Activated T-cell treated with anti-CD3 and anti-CD28 coated beads, Interleukin-2, amount 50 U/mL, for 24 hours (primary cell): Measurements from ENCODE around the gene MRNIP.

Experiments used
- DNase-seq: peaks from one replicate; pipeline ENCODE4 v3.0.0-alpha.2; 2020
- H3K27ac Mint-ChIP-seq: 2 replicates; pipeline ENCODE4 v1.8.0; 2020; ENCODE audit warnings: mild to moderate bottlenecking, mixed read lengths
- H3K27me3 Mint-ChIP-seq: 2 replicates; pipeline ENCODE4 v1.8.0; 2020; ENCODE audit warnings: mixed read lengths
- H3K36me3 Mint-ChIP-seq: 2 replicates; pipeline ENCODE4 v1.8.0; 2020; ENCODE audit warnings: low read depth, mixed read lengths
- H3K4me1 Mint-ChIP-seq: 2 replicates; pipeline ENCODE4 v1.8.0; 2020; ENCODE audit warnings: low read depth, mixed read lengths
- H3K4me3 Mint-ChIP-seq: 2 replicates; pipeline ENCODE4 v1.8.0; 2020; ENCODE audit warnings: mild to moderate bottlenecking, moderate library complexity, mixed read lengths
- H3K9me3 Mint-ChIP-seq: 2 replicates; pipeline ENCODE4 v1.8.0; 2020; ENCODE audit warnings: mixed read lengths

The MRNIP gene

DNA sequence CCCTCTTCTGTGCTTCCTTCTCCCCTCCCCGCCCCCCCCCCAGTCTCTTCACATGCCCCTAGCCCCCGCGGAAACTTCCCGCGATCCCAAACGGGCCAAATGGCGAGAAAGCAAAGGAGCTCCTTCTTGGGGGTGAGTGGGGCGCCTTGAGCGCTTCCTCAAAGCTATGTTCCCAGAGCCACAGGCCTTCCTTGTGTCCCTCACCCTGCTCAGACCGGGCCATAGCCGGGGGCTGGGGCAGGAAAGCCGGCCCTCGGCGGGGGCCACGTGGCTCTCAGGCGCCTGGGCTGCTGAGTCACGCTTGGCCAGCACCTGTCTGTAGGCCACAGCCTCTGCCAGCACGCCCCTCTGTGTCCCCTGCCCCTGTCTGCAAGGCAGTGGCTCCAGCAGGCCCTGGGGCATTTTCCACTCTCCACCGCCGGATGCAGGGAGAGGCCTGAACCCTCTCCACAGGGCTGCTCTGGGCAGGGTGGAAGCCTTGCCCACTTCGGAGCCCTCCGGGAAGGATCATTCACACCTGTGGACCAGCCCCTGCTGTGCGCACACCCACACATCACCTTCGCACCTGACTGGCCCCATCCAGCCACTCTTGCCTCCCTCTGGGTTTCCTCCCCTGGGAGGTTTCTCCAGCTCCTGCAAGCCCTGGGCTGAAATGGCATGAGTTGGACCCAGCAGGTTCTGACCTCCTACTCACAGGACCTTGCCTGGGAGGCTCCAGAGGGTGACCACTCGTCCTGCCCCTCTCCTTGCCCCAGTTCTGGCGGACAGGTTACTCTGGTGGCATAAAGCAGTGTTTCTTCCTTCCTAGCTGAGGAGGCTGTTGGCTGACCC, 39.1 kb downstream of the MRNIP start:
- no peaks in the 10 kb centered on the region for H3K9me3 Mint-ChIP-seq
- peaks cover 39% of the 10 kb centered on the region for H3K36me3 Mint-ChIP-seq
- H3K4me1 Mint-ChIP-seq = peaks cover 52% of the 10 kb centered on the region
- H3K27ac Mint-ChIP-seq = peak overlapping the region; percentile 83
- H3K27me3 Mint-ChIP-seq = peaks cover 4% of the 10 kb centered on the region
- DNase-seq = peak; percentile 75
- peak overlapping the region; percentile 72 for H3K4me3 Mint-ChIP-seq

DNA sequence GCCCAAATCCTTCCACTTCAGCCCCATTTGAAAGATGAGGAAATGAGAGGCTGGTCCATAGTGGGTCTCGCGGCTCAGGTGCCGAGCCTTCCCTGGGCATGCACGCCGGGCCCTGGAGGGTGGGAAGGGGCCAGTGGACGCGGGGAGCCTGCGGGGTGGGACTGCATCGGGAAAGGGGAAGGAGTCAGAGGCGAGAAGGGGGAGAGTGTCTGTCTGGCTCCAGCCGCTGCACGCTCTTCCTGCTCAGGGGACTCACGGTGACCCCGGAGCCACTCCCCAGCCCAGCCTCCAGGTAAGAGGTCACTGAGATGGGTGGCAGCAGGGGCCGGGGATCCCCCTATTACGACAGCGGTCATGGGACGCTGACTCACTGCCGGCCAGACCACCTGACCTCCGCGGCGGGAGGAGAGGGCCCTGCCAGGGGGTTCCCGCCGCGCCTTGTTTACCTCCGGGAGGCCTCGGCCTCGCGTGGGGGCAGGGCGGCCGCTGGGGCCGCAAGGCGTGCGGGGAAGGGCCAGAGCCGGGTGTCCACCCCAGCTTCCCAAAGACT, 39.8 kb downstream of the MRNIP start:
- Mint-ChIP-seq H3K4me3 (peak overlapping the region; percentile 62), H3K27ac (peak overlapping the region; percentile 86), H3K4me1 (peaks cover 51% of the 10 kb centered on the region), H3K9me3 (no peaks in the 10 kb centered on the region), H3K36me3 (peaks cover 39% of the 10 kb centered on the region), H3K27me3 (peaks cover 4% of the 10 kb centered on the region)
- DNase-seq = peak; percentile 84

DNA sequence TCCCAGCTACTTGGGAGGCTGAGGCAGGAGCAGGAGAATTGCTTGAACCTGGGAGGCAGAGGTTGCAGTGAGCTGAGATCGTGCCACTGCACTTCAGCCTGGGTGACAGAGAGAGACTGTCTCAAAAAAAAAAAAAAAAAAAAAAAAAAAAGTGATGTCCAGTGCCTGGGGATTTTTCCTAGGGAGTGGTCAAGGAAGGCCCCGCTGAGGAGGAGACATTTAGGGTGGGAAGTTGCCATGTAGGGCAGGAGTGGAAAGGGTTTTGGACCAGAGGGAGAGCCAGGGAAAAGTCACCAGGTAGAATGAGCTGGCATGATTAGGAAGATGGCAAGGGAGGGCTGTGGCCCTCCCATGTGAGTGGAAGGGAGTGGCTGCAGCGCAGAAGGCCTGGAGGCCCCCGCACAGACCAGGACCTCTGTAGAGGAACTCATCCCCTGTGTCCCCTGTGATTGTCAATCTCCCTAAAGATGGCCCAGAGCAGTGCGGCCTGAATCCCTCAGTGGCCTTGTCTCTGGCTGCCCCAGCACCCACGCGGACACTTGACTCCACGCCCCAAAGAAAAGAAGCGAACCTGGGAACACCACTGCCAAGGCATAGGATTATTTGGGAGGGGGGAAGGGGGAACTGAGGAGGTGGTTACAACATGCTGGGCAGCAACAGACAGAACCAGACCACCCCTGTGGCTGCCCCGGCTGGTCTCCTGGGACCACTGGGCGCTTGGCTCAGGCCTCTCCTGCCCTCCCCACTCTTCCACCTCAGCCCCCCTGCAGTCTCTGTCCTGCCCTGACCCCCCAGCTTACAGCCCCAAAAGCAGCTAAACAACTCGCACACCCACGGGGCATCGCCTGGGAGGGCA, 40.5 kb downstream of the MRNIP start:
- H3K4me1 Mint-ChIP-seq = peaks cover 47% of the 10 kb centered on the region
- peak overlapping the region; percentile 48 for H3K27ac Mint-ChIP-seq
- peak overlapping the region; percentile 62 for H3K4me3 Mint-ChIP-seq

DNA sequence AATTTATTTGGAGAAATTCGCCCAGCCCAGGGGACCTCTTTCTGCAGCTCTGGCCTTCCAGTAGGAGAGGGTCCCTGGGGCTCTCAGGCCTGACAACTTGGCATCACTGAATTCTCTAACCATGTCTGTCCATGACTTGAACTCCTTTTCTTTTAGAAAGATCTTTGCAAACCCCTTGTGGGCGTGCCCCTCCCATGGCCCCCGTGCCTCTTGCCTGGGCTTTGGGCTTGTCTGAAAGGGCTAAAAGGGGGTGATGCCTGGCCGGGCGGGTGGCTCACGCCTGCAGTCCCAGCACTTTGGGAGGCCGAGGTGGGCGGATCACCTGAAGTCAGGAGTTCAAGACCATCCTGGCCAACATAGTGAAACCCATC, 41.2 kb downstream of the MRNIP start:
- peak overlapping the region; percentile 20 for H3K4me3 Mint-ChIP-seq
- no peak overlapping the region for H3K27ac Mint-ChIP-seq
- peaks cover 4% of the 10 kb centered on the region for H3K27me3 Mint-ChIP-seq
- H3K9me3 Mint-ChIP-seq = no peaks in the 10 kb centered on the region
- DNase-seq = no peak
- H3K36me3 Mint-ChIP-seq = peaks cover 37% of the 10 kb centered on the region
- peaks cover 40% of the 10 kb centered on the region for H3K4me1 Mint-ChIP-seq

More for the DNA sequence above, 40.5 kb downstream of the MRNIP start:
- DNase-seq = no peak
- H3K9me3 Mint-ChIP-seq = no peaks in the 10 kb centered on the region
- H3K36me3 Mint-ChIP-seq = peaks cover 36% of the 10 kb centered on the region
- peaks cover 4% of the 10 kb centered on the region for H3K27me3 Mint-ChIP-seq

DNA sequence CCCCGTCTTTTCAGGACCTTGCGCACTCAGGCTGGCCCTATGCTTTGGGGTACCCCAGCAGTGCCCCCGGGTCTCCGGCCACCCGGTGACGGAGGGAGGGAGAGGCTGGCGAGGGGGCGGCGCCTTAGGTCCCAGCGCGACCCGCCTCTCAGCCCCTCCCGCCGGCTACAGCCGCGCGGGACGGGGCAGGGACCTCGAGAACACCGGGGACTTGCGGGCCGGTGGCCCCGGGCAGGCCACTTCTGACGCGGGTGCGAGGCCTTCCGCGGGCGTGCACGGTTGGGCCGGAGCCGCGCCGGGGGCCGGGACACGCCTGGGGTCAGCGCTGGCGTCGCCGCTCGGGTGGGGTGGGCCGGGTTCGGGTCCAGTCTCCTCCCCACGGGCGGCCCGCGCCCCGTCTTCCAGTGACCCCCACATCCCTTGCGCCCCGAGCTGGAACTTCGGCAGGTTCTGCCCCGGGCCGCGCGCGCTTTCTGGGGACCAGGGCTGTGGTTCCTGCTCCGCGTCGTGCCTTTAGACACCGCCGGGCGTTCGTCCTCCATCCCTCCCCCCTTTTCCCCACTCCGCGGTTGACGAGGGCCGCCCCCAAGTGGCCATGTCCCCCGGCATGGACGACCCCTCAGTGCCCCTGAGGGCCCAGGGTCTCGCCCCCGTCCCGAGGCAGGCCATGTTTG, 41.7 kb downstream of the MRNIP start:
- DNase-seq = no peak
- H3K4me3 Mint-ChIP-seq = peak overlapping the region; percentile 20
- peaks cover 35% of the 10 kb centered on the region for H3K4me1 Mint-ChIP-seq
- no peak overlapping the region for H3K27ac Mint-ChIP-seq
- peaks cover 37% of the 10 kb centered on the region for H3K36me3 Mint-ChIP-seq
- no peaks in the 10 kb centered on the region for H3K9me3 Mint-ChIP-seq
- peaks cover 4% of the 10 kb centered on the region for H3K27me3 Mint-ChIP-seq

DNA sequence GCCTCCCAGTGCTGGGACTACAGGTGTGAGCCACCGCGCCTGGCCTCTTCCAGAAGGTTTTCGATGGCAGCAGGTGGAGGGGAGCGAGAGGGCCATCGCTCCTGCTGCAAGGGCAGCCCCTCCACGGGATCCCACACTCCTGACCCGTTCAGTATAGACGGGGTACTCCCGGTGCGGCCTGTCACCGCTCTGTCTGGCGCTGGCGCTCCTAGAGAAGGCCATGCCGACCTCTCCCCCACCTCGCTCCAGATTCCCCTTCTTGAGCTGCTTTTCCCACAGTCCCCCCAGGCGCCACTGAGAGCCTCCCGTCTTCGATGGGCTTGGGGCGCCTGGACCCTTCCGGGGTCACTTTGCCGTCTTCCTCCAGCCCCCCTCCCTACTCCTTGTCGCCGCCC, 42.2 kb downstream of the MRNIP start:
- no peaks in the 10 kb centered on the region for H3K9me3 Mint-ChIP-seq
- no peak for DNase-seq
- H3K27me3 Mint-ChIP-seq = peaks cover 4% of the 10 kb centered on the region
- H3K4me3 Mint-ChIP-seq = no peak overlapping the region
- peaks cover 37% of the 10 kb centered on the region for H3K36me3 Mint-ChIP-seq
- no peak overlapping the region for H3K27ac Mint-ChIP-seq
- H3K4me1 Mint-ChIP-seq = peaks cover 30% of the 10 kb centered on the region

DNA sequence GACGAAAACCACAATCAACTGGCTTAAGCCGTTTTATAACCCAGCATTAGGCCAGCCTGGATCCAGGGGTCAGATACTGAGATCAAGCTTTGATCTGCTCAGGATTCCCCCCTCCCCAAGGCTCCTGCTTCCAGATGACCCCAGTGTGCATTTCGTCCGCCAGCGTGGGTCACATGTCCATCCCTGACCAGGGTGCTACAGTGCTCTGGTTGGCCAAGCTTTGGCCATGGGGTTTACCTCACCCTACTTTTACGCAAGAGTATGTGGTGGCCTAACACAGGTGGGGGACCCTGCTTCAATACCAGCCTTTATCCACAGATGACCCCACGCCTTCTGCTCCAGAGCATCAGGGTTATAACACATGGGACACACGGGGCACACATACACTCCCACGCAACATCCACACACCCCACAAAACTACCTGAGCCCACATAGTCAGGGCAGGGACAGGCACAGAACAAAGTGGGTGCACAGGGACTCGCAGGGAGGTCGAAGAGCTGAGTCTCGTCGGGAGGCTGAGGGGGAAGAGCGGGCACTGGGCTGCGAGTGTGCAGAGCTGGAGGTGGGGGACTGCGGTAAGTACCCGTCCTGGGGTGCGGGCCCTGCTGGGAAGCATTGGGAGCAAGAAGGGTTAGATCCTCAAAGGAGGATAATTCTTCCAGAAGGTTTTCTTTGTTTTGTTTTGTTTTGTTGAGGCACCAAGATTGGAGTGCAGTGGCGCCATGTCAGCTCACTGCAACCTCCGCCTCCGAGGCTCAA, 42.9 kb downstream of the MRNIP start:
- Mint-ChIP-seq H3K27me3 (peaks cover 4% of the 10 kb centered on the region), H3K9me3 (no peaks in the 10 kb centered on the region), H3K36me3 (peaks cover 38% of the 10 kb centered on the region), H3K4me3 (no peak overlapping the region), H3K27ac (no peak overlapping the region), H3K4me1 (peaks cover 30% of the 10 kb centered on the region)
- no peak for DNase-seq

DNA sequence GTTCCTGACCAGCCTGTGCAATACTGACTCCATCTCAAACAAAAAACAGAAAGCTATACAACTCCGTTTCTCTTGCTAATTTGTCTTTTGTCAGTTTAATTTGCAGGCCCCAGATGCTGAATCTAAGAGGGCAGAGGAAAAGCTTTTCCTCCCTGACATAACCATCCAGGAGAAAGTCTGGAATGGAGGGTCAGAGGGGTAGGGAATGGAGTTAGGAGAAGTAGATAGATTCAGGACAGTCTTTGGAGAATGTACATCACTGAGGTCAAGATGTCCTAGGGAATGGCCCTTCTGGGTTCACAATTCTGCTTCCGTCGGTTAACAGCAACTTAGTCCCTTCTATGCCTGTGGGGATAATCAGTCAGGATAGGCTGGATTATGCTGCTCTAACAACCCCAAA, 44.5 kb downstream of the MRNIP start:
- Mint-ChIP-seq H3K27me3 (peaks cover 4% of the 10 kb centered on the region), H3K4me1 (peaks cover 17% of the 10 kb centered on the region), H3K4me3 (no peak overlapping the region), H3K9me3 (no peaks in the 10 kb centered on the region), H3K27ac (no peak overlapping the region), H3K36me3 (peaks cover 42% of the 10 kb centered on the region)
- no peak for DNase-seq

DNA sequence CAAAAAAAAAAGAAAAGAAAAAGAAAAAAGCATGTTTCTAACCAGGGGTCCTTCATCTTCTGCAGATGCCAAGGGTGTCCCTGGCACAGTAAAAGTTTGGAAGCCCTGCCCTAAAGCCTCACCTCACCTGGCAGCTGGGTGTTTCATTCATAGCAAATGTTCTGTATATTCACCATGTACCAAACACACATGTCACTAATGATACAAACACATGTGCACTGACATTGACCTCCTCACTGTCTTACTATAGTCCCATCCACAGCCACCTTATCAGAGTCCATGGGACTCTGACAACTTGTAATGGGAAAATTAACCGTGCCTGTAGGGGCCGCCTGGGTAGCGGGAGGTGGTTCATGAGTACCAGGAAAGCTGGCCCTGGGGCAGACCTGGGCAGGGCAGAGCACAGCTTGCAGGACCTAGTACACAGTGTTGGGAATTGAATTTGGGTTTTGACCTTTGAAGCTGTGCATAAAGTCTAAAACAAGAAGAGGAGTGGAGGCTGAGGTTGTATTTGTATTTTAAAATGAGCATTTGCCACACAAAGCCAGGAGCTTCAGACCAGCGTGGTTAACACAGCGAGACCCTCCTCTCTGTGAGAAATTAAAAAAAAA, 45.5 kb downstream of the MRNIP start:
- no peak overlapping the region for H3K4me3 Mint-ChIP-seq
- peaks cover 42% of the 10 kb centered on the region for H3K36me3 Mint-ChIP-seq
- peaks cover 12% of the 10 kb centered on the region for H3K4me1 Mint-ChIP-seq
- H3K27ac Mint-ChIP-seq = no peak overlapping the region
- H3K27me3 Mint-ChIP-seq = peaks cover 4% of the 10 kb centered on the region
- no peaks in the 10 kb centered on the region for H3K9me3 Mint-ChIP-seq
- no peak for DNase-seq

DNA sequence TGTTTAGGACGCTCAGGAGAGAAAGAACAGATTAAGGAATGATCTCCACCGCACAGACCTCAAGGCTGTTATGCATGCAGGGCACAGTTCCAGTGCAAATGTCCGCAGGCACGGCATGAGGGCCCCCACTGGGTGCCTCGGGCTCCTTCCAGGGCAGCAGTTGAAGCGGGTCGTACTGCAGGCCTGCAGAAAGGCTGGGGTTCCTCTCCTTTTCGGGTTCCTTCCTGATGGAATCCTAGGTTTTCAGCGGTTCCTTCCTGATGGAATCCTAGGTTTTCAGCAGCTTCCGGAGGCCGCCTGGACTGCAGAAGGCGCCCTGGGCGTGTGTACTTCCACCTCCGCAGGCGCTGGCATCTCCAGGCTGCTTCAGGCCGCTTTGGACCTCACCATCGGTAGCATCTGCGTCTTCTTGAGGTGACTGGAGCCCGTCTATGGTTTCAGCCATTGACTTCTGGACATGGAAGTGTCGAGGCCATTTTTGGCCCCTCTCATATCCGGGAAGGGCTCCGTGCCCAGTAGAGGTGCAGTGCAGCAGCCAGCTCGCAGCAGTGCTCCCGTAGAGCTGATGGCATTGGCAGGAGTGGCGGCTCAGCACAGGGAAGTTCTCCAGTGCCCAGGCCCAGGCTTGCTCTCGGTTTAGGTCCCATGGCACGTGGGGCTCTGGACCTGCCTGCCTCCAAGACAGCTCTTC, 46.3 kb downstream of the MRNIP start:
- no peak for DNase-seq
- H3K4me3 Mint-ChIP-seq = no peak overlapping the region
- H3K4me1 Mint-ChIP-seq = peaks cover 7% of the 10 kb centered on the region
- peaks cover 4% of the 10 kb centered on the region for H3K27me3 Mint-ChIP-seq
- H3K27ac Mint-ChIP-seq = no peak overlapping the region
- no peaks in the 10 kb centered on the region for H3K9me3 Mint-ChIP-seq
- peaks cover 42% of the 10 kb centered on the region for H3K36me3 Mint-ChIP-seq

DNA sequence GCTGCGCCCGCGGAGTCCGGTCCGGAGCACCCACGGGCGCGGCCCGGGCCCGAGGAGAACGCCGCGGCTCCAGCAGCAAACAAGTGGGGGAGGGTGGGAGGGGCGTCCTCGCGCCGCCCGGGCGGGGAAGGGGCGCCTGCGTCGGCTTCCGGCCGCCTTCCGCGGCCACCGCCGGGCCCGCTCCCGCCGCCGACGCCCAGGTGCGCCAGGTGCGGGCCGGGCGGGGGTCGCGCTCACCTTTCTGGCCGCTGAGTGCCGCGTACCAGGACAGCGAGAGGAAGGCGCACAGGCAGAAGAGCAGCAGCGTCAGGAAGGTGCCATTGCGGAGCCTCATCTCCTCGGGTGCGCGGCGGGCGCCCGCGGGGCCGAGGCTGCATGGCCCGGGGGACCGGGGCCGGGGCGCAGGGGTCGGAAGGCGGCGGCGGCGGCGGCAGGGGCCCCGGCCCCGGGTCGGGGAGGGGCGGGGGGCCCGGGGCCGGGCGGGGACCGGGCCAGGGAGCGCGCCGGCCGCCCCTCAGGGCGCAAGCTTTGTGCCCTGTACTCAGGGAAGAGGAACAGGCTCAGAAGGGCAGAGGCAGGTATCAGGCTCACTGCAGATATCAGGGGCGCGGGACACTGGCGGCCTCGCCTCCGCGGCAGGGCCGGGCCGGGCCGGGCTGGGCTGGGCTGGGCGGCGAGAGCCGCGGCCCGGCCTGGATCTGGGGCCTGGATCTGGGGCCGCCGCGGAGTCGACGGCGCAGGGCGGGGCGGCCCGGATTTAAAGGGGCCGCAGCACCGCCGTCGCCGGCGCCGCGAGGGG, 52.2 kb downstream of the MRNIP start, which contains the start of gene MGAT4B:
Gene MGAT4B, minus strand, starts transcription at position 617 of the 799 bp plus-strand sequence. Its CDS starts 283 bp downstream, at position 334.
- no peaks in the 10 kb centered on the region for H3K27me3 Mint-ChIP-seq
- H3K4me1 Mint-ChIP-seq = peaks cover 39% of the 10 kb centered on the region
- peak; percentile 80 for DNase-seq
- H3K9me3 Mint-ChIP-seq = no peaks in the 10 kb centered on the region
- H3K36me3 Mint-ChIP-seq = peaks cover 11% of the 10 kb centered on the region
- H3K4me3 Mint-ChIP-seq = peak within 1 kb of the TSS; percentile 73
- H3K27ac Mint-ChIP-seq = no peak within 1 kb of the TSS

DNA sequence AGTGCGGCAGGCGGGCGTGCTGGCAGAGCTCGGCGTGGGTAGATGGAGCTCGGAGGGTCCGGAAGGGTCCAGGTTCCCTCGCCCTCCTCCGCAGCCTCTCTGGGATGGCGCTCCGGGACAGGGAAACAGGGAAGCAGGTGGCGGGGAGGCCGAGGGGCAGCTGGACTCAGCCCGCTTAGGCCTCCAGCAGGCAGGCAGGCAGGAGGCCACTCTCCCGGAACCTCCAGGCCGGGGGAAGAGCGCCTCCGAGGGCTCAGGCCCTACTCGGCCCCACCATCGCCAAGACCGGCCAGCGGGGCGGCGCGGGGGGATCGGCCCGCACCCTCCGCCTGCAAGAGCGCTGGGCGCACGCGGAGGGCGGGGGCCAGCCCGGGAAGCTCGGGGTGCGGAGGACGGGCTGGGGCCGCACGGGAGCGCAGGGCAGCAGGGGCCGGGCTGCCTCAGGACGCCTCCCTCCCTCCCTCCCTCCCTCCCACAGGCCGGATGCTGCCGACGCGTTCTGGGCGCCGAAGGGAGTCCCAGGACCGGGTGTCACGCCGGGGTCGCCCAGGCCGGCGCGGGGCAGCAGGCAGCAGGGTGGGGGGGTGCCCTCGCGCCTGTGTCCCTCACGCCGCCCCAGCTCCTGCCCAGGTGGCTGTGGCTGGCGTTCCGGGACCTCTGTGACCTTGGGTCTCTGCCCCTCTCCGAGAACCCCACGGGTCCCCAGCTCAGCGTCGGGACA, 52.9 kb downstream of the MRNIP start:
- Mint-ChIP-seq H3K36me3 (peaks cover 11% of the 10 kb centered on the region), H3K27me3 (no peaks in the 10 kb centered on the region), H3K9me3 (no peaks in the 10 kb centered on the region), H3K27ac (peak overlapping the region; percentile 81), H3K4me3 (peak overlapping the region; percentile 83), H3K4me1 (peaks cover 39% of the 10 kb centered on the region)
- no peak for DNase-seq
